CD4-positive, alpha-beta T cell treated with Interleukin-21 for 1 hour (primary cell): Measurements from ENCODE around the gene AP3B1.
"Not testable (repeated sequence)": the region's sequence is repeated elsewhere in the genome, so short reads cannot be mapped to it uniquely, and the experiment has no call there.

ENCODE experiments used
- DNase-seq: peaks from one replicate; pipeline ENCODE4 v3.0.0-alpha.2; 2020

The AP3B1 gene

GRCh38 chr5:78237911-78238310 lies 56.6 kb downstream of the AP3B1 start:
- no peak for DNase-seq

GRCh38 chr5:78236046-78236445 lies 58.5 kb downstream of the AP3B1 start:
- no peak for DNase-seq

GRCh38 chr5:78235289-78235688 lies 59.2 kb downstream of the AP3B1 start:
- no peak for DNase-seq

GRCh38 chr5:78234804-78235203 lies 59.7 kb downstream of the AP3B1 start:
- no peak for DNase-seq

GRCh38 chr5:78232163-78232562 lies 62.3 kb downstream of the AP3B1 start:
- DNase-seq, result no peak

GRCh38 chr5:78224358-78224757 lies 70.1 kb downstream of the AP3B1 start:
- no peak for DNase-seq

- DNase-seq, result no peak
These were observed 72.5 kb downstream of the AP3B1 start for GRCh38 chr5:78221964-78222451.

GRCh38 chr5:78221467-78221866 lies 73.0 kb downstream of the AP3B1 start:
- DNase-seq, result no peak

GRCh38 chr5:78215972-78216371 lies 78.5 kb downstream of the AP3B1 start:
- DNase-seq, result no peak

- no peak for DNase-seq
These were observed 78.9 kb downstream of the AP3B1 start for GRCh38 chr5:78215565-78215964.

GRCh38 chr5:78213799-78214198 lies 80.7 kb downstream of the AP3B1 start:
- DNase-seq, result no peak

GRCh38 chr5:78211052-78211451 lies 83.4 kb downstream of the AP3B1 start:
- DNase-seq, result no peak

- no peak for DNase-seq
These were observed 90.3 kb downstream of the AP3B1 start for GRCh38 chr5:78204241-78204640.

GRCh38 chr5:78203815-78204214 lies 90.7 kb downstream of the AP3B1 start:
- DNase-seq, result no peak

- DNase-seq, result no peak
These were observed 104.1 kb downstream of the AP3B1 start for GRCh38 chr5:78190402-78190801.

GRCh38 chr5:78188681-78189080 lies 105.8 kb downstream of the AP3B1 start:
- not testable (repeated sequence) for DNase-seq

- no peak for DNase-seq
These were observed 107.3 kb downstream of the AP3B1 start for GRCh38 chr5:78187172-78187571.

- DNase-seq, result no peak
These were observed 111.7 kb downstream of the AP3B1 start for GRCh38 chr5:78182838-78183237.

GRCh38 chr5:78178356-78178755 lies 116.1 kb downstream of the AP3B1 start:
- no peak for DNase-seq

- DNase-seq, result not testable (repeated sequence)
These were observed 124.2 kb downstream of the AP3B1 start for GRCh38 chr5:78170335-78170734.

GRCh38 chr5:78162253-78162862 lies 132.1 kb downstream of the AP3B1 start:
- peak; percentile 29 for DNase-seq

- no peak for DNase-seq
These were observed 137.5 kb downstream of the AP3B1 start for GRCh38 chr5:78157001-78157400.

GRCh38 chr5:78151594-78152271 lies 142.8 kb downstream of the AP3B1 start:
- DNase-seq, result no peak

- DNase-seq, result no peak
These were observed 157.2 kb downstream of the AP3B1 start for GRCh38 chr5:78137290-78137689.

GRCh38 chr5:78133423-78133822 lies 161.1 kb downstream of the AP3B1 start:
- no peak for DNase-seq
